Peyer's patch (tissue), 4 donors: ENCODE results near the gene KLHL20.

Experiments
- POLR2A ChIP-seq, 2 donors: fragments of 450-650 bp; IDR thresholded peaks; one replicate each; pipeline ENCODE4 v1.5.1; 2017; ENCODE audit warnings: antibody characterized with exemption in 2 of 2, mild to moderate bottlenecking in 2 of 2, moderate library complexity in 2 of 2
- TF ChIP-seq, protein P1 (sequence below), 6 experiments: fragments of 450-650 bp in 4 of 6; fragments of 200-600 bp in 2 of 6; sonication (generic) in 1 of 6; IDR thresholded peaks; one replicate each; pipeline ENCODE4 v1.5.1; 2017 to 2019; ENCODE audit warnings: antibody characterized with exemption in 6 of 6, mild to moderate bottlenecking in 3 of 6, moderate library complexity in 1 of 6

DNA sequence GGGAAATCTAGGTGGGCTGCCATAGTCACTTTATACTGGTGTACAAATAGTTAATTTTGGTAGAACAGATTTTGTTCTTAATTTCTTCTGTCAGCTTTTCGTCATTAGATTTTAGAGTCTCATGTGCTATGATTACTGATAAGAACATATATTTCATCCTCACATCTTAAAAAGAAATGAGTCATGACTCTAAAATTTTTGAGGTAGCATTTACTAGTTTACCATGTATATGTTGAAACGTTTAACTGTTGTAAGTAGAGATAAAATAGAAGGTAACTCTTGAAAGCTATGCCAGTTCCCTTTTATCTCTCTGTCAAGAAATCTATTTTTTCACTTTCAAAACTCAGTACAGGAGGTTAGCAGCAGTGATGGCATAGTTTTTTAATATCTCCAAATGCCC, 53.4 kb downstream of the KLHL20 start:
- TF ChIP-seq, protein P1, sequence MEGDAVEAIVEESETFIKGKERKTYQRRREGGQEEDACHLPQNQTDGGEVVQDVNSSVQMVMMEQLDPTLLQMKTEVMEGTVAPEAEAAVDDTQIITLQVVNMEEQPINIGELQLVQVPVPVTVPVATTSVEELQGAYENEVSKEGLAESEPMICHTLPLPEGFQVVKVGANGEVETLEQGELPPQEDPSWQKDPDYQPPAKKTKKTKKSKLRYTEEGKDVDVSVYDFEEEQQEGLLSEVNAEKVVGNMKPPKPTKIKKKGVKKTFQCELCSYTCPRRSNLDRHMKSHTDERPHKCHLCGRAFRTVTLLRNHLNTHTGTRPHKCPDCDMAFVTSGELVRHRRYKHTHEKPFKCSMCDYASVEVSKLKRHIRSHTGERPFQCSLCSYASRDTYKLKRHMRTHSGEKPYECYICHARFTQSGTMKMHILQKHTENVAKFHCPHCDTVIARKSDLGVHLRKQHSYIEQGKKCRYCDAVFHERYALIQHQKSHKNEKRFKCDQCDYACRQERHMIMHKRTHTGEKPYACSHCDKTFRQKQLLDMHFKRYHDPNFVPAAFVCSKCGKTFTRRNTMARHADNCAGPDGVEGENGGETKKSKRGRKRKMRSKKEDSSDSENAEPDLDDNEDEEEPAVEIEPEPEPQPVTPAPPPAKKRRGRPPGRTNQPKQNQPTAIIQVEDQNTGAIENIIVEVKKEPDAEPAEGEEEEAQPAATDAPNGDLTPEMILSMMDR (IDR thresholded peaks at IDR 0.05) = no peak
- TF ChIP-seq POLR2A (IDR thresholded peaks at IDR 0.05) = no peak
